ENCODE results near the gene DDX41.
"Not testable (repeated sequence)": the region's sequence is repeated elsewhere in the genome, so short reads cannot be mapped to it uniquely, and the experiment has no call there.

The DDX41 gene

DNA sequence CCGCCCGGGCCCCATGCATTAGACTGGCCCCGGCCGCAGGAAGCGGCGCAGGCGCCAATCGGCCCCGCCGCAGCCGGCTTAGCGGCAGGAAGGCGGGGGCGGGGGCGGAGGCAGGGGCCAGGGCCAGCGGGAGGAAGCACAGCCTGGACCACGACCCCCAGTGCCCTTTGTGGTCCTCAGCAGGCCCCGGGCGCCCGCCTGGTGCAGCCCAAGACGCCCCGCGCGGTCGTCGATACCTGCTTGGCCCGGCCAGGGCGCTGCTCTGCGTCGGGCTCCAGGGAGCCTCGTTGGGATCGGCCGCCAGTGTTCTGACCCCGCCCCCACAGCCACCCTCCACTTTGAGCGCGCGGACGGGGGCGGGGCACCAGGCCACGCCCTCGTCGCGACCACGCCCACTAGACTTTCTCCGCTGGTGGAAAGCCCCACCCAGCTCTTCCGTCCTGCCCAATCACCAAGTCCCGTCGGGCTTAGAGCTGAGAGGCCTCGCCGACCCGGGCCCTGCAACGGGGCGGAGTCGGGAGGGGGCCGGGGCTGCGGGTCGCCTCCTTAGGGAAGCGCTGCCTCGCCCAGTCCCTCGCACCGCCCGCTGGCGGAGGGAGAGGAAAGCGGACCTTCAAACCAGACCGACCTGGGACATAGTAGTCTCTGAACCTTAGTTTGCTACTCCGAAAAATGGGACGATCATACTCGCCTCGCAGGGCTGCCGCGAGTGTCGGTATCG, 19.3 kb downstream of the DDX41 start, which contains the start of gene PDLIM7:
PDLIM7 (minus strand) TSS at position 313 of the 721 bp plus-strand sequence. CDS start 1,092 bp downstream, outside the sequence.
- DNase-seq = peak; percentile 96

DNA sequence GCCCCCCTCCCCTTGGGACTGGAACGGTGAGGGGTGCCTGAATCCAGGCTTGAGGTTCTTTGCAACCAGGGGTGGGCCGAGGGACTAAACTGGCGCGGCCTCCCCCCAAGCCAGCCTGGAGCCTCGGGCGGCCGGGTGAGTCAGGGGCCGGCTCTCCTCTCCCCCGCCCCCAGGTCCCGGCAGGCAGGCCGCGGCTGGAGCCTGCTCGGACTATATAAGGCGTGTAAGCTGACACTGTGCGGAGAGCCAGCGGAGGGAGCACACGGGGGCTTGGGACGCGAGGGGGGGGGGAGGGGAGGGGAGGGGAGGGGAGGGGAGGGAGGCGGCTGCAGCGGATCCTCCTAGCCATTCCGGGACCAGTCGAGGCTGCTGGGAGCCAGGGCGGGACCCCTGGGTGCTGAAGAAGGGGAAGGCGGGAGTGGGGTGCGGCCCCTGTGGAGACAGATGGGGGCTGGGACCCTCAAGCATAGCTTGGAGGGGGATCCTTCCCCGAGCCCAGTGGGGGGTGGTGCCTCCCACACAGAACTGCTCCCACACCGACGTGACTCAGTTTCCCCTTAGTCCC, 20.0 kb downstream of the DDX41 start:
- no peak for DNase-seq

DNA sequence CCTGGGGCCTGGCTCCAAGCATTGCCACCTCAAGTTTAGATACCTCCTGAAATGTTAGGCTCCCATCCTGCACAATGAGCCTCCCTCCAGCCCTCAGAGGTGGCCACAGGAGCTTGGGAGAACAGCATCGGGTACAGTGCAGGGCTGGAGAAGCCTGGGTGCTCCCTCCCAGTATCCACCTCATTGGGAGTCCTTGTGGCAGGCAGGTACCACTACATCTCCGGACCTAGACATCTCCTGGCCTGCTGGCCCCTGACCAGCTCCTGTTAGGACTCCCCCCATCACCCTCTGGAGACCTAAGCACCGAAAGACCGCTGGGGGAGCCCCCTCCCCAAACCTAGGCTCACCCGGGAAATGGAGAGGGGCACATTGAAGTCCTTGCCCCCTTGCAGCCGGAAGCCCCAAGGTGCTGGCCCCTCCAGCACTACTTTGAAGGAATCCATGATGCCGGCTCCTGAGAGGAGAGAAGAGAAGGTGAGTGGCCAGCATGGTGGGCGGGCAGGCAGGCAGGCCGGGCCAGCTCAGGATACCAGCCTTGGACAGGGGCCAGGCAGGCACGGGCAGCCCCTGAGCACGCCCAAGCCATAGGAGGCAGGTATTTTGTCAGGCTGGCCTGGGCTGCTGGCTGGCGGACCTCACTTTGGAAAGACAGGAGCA, 20.6 kb downstream of the DDX41 start:
- no peak for DNase-seq

DNA sequence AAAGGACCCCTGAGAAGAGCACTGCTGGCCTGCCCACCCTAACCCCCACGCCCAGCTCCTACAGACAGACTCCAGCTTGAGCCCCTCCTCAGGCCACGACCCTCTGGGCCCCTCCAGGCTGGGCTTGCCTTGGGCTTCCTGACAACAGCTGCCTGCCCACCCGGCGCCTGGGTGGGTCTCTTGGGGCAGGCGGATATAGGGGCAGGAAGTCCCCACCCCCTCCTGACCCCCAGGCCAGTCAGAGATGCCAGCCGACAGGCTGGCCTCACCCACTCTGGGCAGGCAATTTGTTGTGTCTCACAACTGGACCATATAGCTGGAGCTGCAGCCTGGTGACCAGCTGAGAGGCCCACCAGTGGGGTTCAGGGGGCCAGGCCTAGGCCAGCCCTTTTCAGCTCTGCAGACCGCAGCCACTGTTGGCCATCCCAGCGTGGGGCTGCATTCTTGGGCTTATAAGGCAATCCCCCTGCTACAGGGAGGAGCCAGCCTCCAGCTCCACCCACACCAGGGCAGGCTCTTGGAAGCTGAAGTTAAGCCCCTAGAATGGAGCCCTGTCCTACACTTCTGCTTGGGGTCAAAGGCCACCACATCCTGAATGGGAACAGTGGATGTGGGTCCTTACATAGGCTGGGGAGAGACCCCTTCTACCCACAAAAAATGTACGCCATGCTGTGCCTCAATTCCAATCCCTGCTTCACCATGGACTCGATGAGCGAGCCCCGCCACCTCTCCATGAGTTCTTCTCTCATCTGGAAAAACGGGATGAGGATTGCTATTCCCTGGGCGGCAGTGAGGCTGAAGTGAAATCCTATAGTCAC, 21.3 kb downstream of the DDX41 start:
- DNase-seq = no peak

DNA sequence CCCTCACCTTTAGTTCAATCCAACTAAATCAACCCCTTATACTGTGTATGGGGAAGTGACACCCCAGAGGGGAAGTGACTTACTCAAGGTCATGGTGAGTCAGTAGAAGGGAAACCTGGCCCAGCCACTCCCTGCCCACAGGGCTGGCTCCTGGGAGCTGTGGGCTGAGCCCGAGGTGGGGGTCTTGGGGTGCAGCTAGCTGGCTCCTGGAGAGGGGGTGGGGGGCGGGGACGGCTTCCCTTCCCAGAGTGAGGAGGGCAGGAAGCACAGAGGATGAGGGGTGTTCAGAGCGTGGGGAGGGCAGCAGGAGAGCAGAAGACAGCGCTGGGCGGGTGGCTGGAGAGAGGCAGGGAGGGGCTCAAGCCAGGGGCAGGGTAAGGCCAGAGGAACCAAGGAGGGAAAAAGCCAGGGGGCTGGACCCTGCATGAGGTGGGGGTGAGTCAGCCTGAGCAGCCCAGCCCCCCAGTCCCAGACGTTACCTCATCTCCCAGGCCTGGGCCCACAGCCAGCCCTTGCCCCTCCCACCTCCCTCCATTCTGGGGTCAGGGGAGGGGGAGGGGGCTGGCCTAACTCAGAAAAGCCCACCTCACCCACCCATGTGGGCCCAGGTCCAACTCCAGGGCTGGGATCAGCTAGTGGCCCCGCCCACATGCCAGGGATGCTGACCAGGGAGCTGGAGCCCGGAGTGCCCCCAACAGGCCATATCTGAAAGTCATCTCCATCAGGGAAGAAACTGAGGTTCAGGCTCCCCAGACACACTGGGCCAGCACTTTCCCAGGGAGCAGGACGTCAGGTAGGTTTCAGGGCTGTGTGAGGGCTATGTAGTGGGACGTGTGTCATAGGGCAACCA, 22.2 kb downstream of the DDX41 start:
- no peak for DNase-seq

DNA sequence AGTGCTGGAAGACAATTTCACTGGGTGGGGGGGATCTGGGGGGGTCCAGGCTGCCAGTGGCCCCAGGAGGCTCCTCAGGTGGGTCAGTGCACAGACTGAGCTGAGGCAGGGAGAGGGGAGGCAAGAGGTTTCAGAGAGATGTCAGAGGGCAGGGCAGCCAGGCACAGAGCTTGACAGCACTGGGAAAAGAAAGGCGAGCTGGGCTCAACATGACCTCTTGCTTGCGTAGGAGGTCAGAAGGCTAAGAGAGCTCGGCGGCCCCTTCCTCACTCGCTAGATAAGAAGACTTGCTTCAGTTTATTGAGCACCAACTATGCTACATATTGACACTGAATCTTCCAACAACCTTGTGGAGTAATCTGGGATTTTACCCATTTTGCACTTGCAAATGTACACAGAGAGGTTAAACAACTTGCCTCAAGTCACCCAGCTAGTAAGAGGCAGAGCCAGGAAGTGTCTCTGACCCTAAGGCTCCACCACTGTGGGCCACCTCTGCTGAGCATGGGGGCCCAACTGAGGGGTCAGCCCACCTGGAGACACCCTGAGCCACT, 22.9 kb downstream of the DDX41 start:
- no peak for DNase-seq

DNA sequence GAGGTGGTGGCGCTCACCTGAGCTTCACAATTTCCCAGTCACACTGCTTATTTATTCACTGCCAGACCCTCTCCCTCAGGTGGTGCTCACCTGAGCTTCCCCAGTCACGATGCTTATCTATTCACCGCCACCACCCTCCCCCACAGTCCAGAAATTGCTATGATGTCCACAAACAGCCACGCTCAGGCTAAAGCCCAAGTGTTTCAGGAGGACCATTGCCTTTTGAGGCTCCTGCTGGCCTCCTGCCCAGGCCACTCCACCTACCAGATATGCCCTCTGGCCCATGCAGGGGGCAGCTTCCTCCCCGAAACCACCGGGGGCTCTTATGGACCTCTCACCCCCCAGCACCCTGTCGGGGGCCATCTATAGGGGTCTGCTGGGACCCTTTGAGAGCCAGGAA, 23.9 kb downstream of the DDX41 start:
- DNase-seq = no peak

DNA sequence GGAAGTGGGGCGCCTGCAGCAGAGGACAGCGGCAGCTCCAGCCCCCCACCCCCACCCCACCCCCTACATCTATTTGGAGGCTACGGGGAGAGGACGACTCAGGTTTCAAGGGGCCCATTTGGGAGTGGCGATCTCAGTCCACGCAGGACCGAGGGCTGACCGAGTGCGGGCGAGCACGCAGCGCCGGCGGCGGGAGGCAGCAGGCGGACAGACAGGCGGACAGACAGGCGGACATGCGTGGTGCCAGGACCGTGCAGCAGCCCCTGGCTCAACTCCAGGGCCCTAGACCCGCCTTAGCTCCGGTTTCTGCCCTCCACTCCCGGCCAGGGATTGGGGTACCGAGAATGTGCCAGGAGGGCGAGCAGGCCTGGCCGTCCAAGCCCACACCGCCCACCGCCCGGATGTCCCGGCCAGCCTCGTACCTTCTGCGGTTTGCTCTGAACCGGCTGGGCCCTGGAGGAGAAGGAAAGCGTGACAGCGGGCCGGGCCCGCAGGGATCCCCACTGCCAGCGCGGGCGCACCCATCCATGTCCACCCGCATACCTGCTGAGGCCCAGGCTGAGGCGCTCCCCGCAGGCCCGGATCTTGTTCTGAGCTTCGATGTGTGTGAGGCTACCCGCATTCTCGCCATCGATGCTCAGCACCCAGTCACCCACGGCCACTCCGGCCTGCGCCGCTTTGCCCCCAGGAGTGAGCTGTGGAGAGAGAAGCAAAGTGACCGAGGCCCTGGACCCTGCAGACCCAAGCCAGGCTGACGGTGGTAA, 24.6 kb downstream of the DDX41 start:
- DNase-seq = no peak

DNA sequence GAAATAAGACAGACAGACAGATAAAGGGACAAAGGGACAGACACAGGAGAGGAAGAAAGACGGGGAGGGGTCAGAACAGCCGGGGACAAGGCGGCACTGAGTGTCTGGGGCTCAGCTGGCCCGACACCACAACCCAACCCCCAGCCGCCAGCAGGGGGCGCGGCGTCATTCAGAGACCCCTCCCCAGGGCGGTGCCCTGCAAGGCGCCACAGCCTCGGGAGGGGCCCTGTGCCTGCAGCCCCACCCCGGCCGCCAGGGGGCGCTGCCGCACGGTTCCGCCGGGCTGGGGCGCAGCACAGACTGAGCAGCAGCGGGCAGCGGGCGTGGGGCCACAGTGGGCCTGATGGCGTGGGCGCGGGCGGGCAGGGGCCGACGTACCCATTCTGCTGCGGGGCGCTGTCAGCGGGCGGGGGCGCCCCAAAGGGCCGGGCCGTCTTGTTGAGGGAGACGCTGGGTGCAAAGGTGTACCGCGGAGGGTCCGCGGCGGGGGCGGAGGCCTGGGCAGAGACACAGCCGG, 25.3 kb downstream of the DDX41 start:
- no peak for DNase-seq

DNA sequence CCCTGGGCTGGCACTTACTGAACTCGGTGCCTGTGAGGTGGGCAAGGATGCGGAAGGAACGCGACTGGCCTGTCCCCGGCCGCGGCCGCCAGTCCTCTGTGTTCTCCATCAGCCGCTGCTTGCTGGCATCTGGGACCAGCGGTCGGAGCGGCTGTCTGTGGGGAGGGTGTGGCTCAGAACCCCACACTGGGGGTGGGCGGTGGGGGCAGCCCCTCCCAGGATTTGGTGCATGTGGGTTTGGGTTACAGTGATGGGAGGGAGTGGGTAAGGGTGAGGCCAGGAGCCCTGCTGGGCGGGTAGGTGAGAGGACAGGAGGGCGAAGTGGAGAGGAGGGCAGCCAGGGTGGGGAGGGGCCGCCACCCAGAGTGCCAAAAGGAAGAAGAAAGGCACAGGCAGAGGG, 25.8 kb downstream of the DDX41 start:
- DNase-seq = no peak

DNA sequence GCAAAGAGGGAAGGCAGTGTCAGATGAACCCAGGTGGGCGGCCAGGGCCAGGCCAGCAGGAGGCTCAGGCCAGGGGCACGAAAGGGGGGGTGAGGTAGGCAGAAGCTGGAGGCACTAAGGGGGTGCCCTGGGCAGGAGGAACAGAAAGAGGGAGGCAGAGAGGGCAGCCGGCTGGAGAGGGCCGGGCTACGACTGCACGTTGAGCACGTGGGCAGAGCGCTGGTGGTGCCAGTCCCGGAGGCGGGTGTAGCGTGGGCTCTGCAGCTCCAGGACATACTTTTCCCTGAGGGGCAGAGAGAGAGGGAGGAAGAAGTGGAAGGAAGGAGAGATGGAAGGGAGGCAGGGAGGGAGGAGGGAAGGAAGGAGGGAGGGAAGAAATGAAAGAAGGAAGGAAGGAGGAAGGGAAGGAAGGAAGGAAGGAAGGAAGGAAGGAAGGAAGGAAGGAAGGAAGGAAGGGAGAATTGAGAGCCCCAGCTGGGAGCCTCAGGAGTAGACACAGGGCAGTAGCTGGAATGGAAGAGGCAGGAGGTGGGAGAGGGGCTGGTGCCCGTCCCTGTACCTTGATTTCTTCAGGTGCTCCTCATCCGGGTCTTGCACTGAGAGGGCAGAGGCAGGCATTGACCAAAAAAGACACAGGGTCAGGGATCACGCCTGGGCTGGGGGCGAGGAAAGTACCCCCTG, 26.3 kb downstream of the DDX41 start:
- no peak for DNase-seq

DNA sequence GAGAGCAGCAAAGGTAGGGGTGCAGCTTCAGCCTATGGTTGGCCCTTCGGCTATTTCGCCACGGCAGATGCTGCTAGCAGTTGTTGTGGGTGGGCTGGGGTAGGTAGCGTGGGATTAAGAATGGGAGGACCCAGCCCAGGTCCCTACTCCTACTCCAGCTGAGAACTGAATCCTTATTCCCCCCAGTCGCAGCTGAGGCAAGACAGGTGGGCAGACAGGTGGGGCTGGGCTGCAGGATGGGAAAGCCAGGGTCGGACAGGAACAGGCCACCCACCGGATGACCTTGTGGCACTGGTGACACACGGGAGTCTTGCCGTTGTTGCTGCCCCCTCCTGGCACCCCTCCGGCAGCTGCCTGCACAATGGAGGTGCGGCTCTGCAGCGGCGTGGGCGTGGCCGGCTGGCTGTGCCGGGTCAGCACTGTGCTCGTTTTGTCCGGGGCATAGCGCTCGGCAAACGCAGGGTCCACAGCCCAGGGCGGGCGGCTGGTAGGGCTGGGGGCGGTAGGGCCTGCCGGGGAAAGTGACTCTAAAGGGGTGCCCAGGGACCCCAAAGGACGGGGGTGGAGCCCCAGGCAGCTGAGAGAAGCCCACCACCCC, 27.5 kb downstream of the DDX41 start:
- no peak for DNase-seq

DNA sequence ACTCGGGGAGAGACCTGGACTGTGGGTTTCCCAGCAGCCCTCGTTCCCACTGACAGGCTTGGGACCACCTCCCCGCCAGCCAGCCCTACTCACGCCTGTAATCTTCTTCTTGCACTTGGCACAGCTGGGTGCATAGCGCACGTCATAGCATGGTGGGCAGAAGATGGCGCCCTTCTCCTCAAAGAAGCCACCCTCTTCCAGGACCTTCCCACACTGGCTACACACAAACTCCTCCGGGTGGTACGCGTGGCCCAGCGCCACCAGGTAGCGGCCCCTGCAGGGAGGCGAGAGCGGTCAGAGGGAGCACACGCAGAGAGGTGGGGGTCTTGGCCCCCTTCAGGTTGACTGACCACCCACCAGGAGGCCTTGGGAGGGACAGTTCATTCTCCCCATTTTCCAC, 28.8 kb downstream of the DDX41 start:
- DNase-seq = no peak

DNA sequence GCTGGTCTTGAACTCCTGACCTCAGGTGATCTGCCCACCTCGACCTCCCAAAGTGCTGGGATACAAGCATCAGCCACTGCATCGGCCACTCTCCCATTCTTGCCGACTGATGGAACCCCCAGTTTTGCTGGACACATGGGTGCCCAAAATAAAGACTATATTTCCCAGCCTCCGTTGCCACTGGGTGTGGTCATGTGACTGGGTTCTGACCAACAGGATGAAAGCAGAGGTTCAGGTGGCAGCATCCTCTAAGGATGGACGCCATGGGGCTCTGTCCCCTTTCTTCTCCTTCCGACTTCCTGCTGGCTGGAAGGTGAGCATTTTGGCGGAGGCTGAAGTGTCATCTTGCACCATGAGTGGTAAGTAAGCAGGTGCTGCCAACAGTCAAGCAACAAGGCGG, 29.6 kb downstream of the DDX41 start:
- DNase-seq = no peak

DNA sequence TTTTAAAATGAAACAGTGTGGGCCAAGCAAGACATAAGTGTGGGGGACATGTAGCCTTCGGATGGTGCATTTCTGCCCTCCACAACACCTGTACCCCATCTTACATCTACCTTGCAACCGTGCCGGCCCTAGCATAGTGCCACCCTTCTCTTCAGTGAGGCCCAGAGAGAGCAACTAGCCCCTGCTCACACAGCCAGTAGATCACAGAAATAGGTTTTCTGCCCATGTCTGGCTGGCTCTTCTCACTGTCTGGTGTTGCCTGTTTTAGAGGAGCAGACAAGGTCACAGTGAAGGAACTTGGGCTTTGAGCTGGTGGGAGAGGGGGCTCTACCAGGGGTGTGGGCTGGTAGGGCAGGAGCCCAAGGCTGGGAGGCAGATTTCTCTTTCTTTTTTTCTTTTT, 30.5 kb downstream of the DDX41 start:
- DNase-seq = no peak

DNA sequence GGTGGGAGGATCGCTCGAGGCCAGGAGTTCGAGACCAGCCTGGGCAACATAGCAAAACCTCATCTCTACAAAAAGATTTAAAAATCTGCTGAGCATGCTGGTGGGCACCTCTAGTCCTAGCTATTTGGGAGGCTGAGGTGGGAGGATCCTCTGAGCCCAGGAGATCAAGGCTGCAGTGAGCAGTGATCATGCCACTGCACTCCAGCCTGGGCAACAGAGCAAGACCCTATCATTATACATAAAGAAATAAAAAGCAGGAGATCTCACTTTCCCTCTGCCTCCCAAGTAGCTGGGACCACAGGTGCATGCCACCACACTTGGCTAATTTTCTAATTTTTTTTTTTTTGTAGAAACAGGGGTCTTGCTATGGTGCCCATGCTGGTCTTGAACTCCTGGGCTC, 31.0 kb downstream of the DDX41 start:
- DNase-seq = not testable (repeated sequence)

DNA sequence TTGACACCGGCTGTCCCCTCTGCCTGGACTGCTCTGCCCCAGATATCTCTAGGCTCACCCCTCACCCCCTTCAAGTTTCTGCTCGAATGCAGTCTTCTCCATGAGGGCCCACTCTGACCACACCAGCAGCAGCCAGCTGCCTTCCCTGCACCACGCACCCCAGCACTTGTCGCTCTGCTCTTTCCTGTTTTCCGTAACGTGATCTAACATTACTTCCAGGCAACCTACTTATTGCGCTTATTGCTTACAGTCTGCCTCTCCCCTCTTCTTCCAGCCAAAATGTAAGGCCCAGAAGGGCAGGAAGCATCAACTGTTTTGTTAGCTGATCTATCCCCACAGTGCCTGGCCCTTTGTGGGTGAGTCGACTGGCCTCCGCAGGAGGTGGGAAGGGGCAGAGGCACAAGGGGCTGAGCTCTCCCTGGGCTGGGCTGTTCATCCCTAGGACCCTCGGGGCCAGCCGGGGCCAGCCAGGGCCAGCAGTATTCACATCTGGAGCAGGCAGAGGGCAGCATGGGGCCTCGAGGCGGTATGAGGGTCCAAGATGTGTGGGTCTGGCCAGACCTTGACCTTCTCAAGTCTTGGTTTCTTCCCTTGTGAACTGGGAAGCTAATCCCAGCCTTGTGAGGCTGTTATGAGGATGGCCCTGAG, 31.7 kb downstream of the DDX41 start:
- DNase-seq = no peak

DNA sequence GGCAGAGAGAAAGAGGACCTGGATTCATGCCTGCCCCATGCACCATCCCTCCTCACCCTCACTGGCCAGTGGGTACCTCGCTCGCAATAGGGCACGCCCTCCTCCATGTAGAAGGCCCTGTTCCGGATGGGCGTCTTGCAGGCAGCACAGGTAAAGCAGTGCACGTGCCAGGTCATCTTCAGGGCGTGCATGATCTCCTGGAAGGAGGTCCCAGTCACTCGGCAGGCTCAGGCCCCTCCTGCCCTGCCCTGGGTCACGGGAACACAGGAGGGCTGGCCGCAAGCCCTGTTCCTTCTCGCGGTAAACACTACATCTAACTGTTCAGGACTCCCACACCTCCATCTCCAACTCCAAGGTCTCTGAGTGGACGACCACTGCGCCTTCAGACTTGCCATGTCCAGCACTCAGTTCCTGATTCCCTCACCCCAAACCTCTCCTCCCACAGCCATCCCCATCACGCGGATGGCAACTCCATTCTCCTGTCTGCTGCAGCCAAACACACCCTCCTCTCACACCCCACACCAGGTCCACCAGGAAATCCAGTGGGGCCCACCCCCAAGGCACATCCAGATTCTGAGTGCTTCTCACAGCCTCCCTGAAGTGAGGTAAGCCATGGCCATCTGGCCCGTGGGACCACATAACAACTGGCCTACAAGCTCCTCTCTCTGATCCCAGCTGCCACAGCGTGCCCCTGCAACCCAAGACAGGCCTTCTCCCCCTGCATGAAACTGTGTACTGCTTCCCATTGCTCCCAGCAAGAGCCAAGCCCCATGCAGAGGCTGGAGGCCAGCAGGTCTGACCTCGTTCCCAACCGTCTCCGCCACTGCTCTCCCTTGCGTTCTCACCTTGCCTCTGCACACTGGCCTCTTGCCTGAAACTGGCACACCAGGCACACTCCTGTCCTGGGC, 32.5 kb downstream of the DDX41 start:
- no peak for DNase-seq

Measured in activated T-cell treated with anti-CD3 and anti-CD28 coated beads, Interleukin-2, amount 50 U/mL, for 1 hour (primary cell).